ENCODE results near the gene PBX1.

PBX1 gene

DNA sequence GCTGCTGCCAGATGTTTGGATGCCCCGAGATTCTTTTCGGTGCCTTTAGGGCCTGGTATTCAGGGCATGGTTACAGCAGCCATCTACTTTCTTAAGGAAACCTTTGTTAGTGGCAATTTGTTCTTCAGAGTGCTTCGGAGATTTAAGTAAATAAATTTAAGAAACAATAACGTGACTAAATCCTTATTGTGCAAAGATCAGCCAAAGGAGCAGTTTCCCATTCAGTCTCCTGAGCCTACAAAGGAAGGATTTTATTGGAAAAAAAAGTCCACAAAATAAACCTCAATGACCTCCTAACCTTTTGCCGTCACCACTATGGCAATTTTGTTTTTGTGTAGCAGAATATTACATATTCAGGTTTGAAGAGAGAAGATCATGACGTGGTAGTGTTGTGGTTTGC lies 231.1 kb downstream of the PBX1 start:
- DNase-seq, result no peak

DNA sequence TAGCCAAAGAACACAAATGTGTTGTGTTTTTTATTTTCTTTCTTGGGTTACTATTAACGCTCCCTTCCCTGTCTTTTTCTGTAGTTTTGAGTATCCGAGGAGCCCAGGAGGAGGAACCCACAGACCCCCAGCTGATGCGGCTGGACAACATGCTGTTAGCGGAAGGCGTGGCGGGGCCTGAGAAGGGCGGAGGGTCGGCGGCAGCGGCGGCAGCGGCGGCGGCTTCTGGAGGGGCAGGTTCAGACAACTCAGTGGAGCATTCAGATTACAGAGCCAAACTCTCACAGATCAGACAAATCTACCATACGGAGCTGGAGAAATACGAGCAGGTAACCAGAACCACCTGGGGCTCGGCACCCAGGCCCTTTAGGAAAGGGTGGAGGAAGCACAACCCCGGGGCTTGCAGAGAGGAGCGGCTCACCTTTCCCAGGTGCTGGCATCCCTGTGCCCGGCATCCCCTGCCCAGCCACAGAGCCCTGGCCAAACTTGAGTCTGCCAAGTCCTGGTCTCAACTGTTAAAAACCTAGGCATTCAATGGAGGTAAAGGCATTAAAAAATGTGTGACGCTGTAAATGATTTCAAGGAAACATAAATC lies 233.5 kb downstream of the PBX1 start:
- no peak for DNase-seq

DNA sequence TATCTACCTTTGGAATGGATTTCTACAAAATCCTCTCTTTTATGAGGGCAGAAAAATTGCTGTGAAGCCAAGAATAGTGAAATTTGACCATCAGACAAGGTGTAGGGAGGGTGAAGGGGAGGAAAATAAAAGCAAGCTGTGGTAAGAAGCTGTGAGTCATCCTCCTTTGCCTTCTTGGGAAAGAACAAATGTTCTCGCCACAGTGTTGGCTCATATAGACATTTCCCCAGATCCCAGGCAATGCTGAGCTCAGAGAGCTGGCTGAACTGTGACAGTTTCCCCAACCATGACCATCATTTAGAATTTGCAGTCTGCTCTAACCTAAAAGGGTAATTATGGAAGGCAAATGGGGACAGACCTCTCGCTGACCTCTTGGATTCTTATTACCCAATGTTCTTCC lies 235.4 kb downstream of the PBX1 start:
- DNase-seq, result no peak

DNA sequence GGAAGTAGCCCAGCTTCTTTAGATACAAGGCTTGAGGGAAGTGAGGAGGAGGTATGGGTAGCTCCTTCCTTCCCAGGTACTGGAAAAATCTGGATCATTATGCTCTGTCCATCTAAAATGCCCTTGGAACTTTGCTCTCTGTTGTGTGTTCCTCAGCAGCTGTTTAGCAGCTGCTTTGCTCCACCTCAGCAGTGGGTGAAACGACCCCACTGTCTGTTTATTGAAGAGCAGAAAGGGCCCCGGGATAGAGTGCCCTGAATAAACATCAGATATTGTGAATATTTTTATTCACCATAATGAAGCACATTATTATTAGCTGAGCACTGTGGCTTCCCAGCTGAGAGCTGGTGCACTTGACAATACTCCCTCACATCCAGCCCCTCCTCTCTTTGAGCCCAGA lies 237.9 kb downstream of the PBX1 start:
- no peak for DNase-seq

DNA sequence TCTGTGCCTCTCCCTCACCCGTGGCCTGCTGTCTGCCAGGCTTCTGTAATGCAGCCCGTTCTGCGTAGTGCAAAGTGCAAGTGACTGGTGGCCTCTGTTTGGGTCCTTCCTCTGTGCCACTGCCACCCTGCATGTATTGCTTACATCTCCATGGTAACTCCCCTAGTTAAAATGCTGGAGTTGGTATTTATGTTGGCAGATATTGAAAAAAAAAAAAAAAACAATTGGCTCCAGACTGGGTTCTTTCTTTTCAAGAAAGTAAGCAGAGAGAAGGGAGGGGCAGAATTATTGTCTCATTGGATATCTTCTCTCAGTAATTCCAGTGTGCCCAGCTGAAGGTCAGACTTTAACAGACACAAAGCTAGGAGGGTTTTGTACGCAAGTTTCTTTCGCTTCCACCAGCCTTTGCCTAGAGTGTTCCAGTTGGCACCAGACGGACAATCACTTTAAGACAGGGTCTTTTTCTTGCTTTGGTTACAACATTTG lies 242.3 kb downstream of the PBX1 start:
- no peak for DNase-seq

DNA sequence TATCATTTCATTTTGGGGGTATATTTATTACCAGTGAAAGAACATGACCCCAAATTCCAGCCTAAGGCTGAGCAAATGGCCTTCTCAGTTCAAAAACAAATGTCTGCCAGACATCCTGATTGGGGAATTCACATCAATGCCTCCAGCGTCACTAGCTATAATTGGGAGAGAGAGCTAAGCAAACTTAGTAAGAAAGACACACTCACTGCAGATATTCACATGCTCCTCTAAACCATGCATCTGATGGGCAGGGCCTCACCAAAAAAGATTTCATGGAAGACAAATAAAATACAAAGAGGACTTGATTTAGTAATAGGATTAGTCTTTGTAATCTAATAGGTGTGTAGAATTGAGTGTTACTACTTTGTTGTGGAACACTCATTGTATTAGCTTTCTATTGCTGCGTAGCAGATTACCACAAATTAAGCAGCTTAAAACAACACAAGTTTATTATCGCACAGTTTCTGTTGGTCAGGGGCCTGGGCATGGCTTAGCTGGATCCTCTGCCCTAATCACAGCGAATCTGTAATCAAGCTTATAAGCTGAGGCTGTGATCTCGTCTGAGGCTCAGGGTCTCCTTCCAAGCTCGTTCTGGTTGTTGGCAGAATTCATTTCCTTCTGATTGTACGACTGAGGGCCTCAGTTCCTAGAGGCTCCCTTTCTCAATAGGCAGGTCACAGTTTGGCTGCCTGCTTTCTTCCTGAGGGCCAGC lies 243.0 kb downstream of the PBX1 start:
- no peak for DNase-seq

DNA sequence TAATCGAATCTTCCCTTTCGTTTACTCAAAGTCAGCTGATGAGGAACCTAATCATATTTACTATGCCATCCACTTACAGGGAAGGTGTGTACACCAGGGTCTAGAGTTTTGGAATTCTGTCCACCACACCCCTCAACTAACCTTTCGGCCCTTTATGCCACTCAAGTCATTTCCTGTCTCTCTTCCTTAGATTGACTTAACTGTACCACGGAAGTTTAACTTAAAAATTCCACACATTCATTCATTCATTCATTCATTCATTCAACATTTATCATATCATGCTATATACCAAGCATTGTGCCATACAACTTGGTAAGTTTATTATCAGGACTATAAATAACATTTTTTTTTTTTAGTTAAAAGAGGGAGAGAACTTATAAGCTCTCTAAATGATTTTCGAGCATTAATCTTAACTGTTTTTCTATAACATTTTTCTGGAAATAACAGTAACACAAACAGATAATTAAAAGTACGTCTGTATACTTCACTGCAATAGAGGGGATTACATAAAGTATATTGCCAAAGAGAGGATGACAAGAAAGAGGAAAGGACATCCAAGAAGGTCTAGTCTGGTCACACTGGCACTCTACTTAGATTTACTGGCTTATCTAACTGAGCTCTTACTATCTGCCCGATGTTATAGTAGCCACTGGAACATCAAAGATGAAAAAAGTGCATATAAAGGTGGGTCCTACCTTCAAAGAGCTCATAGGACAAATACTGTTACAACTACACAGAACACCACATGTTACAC lies 243.7 kb downstream of the PBX1 start:
- DNase-seq, result no peak

DNA sequence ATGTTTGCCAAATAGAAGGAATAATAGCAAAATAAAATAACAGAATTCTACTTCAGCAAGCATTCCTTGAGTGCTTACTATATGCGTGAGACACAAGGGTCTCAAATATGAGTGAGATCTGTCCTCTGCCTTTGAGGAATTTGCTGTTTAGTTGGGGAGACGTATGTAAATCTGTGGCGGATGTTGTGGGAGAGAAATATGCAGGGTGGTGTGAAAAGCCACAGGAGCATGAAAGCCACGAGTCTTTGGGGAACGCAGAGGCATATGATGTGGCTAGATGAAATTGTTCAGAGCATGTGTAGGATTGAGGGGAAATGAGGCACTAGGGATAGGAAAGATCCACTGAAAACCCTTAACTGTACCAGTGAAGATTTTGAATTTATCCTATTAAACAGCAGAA lies 244.4 kb downstream of the PBX1 start:
- DNase-seq, result no peak

DNA sequence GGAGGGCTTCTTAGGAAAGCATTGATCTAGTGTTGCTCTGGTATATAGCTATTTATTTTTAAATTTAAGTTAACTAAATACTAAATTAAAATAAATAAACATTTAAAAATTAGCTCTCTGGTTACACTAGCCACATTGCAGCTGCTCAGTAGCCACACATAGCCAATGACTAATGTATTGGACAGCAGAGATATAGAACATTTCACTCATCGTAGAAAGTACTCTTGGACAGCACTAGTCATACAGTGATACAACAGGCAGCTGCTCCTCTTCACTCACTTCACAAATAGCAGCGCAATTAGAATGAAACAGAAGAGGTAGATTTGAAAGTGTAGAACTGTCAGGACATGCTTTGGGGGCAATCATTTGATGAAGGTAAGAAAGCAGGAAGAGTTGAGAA lies 245.4 kb downstream of the PBX1 start:
- no peak for DNase-seq

DNA sequence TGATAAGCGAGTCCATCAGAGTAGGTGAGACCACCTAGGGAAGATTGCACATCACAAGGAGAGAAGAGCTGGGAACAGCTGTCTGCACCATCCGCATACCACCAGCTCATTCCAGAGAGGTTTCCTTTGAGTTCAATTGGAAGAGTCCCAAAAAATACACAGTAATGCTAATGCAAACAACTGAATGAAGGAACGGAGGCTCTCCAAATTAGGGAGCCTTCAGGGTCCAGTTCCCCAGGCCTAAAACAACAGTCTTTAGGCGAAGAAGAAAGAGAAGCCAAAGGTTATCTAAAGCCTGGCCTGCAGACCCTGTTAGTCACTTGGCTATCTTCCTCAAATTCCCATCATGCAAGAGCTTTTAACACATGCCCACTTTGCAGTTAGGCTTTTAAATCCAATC lies 246.4 kb downstream of the PBX1 start:
- DNase-seq, result no peak

DNA sequence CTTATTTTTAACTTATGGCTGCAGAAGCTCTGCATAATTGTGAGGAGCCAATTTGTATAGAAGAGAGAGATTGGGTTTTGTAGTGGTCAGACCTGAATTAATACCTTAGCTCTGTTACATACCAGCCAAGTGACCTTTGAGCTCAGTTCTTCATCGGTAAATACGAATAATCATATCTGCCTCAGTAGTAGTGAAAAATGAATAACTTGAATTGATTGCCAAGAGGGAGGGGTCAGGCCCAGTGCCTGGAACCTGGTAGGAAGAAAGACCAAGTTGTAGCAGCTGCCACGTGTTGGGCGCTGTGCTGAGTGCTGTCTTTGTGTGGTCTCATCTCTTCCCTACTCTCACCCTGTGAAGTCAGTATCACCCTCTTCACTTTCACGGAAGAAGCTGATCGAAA lies 247.5 kb downstream of the PBX1 start:
- DNase-seq, result no peak

DNA sequence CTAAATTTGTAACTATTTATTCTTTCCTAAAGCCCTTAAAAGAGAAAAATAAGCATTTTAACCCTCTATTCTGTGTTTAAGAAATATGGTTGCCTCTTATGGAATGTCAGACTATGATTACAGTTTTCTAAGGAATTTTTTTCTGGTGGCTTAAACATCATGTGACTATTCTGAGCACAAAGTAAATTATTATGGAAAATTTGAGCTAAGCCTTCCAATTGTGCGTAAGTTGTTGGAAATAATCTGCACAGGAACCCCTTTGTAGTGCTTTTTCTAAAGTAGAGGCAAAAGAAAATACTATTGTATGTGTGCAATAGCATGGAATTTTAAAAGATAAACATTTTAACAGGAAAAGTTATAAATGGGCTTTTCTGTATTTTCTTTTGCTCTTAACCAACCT lies 254.8 kb downstream of the PBX1 start:
- DNase-seq, result no peak

DNA sequence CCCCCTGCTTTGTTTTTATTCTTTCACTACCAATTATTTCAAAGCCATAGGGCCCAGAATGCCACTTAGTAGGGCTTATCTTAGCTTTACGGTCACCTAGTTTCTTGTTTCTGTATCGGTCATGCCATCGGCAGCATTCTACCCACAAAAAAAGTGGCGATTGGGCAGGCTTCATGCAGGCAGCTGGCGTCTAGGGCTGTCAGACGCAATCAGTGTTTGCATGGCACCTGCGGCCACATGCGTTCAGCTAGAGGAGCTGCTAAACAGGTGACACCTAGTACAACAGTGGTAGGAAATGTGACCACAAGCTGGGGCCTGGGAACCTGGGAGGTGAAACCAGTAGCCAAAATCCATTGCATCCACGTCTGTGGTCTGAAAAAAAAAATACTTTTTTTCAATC lies 262.7 kb downstream of the PBX1 start:
- no peak for DNase-seq

DNA sequence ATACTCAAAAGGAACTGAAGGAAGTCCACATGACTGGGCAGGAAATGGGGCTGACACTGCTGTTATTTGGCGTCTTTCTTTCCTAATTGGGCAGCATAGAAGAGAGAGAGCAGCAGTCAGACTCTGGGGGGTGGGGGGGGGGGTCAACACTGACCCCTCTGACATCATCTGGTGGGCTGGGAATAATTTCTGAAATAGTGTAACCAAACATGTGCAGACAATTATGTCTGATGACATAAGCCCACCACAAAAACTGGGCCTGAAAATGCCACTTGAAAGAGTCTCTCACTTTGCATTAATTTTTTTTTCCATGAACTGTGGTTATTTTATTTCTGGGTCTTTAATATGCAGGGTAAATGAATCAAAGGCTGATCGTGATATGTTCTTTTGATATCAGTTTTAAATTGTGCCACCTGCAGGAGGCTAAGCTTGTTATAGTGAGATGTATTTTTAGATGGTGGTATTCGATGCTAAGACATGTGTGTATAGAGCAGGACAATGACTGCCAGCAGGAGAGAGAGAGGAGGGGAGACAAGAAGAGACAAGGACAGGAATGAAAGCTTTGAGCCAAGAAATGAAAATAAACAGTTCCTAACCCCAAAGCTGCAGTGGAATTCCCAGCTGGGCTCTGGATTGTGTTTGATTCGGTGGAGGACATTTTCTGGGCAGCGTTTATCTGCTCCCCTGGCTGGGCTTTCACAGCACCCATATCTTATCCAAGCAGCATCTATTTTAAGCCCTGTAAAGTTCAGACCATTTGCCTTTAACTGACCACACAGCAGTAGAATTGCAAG lies 264.7 kb downstream of the PBX1 start:
- no peak for DNase-seq

DNA sequence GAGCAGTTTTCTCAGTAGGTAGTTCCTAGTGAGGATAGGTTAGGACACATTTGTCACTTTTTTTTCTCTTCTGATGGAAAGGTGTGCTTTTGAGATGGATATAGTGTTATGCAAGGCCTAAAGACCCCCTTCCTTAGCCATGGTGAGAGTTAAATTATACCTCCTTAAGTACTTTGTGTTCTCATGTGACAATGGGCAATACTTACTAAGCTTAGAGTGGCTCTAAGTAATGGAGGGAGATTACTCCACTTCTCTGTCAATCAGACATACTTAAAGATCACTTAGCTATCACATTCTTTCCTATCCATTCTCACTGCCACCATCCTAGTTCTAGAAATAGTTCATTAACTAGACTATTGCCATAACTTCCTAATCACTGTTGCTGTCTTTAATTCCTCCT lies 265.6 kb downstream of the PBX1 start:
- no peak for DNase-seq

DNA sequence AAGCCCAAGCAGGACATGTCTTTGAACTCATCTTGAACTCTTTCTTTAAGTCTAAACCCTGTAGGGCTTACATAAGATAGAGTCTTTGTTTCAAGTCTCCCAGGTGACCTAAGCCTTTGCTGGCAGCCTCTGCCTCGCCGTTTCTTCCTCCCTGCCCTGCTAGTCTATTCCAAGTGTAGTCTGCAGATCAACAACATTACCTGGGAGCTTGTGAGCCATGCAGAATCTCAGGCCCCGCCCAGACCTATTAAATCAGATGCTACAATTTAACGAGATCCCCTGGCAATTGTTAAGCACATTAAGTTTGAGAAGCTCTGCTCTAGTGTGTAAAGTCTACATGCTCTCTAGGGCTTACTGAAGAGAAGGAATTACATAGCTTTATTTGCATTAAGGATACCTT lies 271.6 kb downstream of the PBX1 start:
- DNase-seq, result no peak

DNA sequence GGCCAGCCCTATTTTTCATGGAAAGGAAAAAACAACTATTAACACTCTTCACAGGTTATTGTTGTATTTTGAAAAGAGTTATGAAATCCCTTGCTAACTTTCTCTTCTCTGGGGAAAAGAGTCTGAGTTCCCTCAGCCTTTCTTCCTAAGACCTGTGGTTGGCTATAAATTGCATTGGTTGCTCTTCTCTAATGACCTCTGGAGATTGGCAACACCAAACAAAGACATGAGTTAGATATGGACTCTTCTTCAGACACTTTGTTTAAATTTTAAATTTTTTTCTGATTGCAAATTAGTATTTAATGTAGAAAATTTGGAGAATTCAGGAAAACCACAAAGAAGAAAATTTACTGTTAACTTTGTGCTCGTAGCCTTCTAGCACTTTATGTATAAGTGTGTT lies 275.7 kb downstream of the PBX1 start:
- DNase-seq, result no peak

DNA sequence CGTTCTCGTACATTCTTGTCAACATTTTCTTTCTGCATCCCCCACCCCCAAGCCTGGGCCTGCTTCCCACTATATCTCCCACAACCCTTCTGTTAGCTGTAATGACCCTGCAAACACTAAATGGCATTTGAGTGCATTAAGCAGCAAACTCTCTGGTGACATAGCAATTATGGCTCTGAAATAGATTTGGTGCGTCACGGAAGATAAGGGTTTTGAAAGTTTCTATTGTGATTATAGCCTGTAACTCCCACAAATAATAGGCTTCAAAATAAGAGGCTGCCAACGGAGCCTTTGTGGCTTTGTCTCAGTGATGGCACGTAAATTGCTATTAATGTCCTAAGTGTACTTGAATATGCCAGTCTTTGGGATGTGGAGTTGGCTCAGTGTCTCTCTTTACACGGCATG lies 277.6 kb downstream of the PBX1 start:
- no peak for DNase-seq

DNA sequence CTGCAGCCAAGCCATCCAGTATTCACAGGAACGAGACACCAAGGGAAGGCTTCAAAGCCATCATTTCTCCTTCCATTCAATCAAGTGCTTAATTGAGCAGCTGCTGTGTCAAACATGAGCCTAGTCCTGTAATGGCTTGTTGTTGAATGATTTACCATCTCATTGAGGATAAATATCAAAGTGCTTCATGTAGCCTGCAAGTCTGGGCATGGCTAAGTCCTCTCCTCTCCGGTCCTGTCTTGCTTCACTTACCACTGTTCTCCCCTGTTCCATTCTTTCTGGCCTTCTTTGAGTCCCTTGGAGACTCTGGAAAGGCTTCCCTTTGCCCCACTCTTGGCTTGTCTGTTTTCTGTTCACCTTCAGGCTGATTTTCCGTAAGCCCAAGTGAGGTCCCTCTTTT lies 279.8 kb downstream of the PBX1 start:
- DNase-seq, result no peak

DNA sequence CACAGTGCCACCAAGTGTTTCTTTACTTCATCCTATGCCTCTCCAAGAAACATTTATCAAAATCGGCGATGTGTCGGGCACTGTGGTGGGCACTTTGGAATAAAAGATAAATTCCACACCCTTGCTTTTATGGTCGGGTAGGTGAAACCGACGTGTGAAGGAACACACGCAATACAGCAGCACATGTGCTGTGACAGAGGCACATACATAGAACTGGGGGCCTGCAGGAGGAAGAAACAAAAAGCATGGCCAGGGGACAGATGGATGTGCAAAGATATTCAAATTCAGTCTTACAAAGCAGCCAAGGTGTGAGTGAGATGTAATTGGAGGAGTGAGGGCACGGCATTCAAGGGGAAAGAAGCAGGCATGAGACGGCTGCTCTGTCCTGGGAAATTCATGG lies 282.0 kb downstream of the PBX1 start:
- no peak for DNase-seq

DNA sequence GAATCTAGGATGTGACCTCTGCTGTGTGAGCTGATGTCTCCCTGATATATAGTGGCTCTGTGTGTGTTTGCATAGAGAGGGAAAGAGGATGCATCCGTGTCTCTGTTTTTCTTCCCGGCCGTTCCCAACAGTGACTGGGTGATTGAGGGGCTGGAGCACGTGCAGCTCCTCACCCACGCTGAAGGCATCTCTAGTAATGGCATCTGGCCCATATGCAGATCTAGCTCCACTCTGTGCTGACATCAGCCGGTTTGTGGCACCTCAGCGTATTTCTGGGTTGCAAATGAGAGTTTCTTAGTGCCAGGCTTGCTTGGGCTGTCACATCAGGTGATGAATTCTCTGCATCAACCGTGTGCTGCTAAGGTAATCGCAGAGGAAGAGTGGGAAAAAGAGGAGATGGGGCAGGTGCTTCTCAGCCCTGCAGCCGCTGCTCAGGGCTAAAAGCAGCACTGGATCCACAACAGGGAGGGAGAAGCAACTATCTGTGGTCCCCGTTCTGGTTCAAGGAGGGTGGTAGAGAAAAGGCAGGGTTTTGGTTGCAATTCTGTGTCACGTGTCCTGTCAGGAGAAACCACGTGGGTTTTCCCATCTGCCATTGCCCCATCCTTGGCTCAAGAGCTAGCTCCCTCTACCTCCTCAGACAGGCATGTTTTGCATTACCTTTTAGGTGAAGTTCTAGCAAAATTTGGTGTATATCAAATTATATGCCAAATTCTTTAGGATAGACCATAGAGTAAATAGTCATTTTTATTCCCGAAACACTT lies 282.9 kb downstream of the PBX1 start:
- DNase-seq, result no peak

DNA sequence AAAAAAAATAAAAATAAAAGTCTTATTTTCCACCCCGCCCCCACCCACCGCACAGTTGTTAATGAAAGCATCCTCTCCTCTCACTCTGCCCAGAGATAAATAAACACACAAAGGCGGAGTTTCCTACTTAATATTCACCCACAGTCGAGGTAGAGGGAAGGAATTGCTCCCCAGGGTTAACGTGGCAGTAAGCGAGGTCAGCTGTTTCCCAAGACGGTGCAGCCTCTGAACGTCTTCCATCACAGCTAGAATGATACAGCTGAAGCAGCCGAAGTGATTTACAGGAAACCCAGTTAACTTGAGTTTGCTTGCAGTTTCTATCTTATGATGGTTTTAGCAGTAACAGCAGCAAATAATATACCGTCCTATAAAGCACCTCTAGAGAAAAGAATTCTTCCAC lies 283.9 kb downstream of the PBX1 start:
- no peak for DNase-seq
